WERI-Rb-1 (cell line): ENCODE results near the gene LMF2.

Experiments
- DNase-seq: peaks from one replicate; pipeline ENCODE4 v3.0.0-alpha.2; 2020
- H3K27ac ChIP-seq: fragments of 250-450 bp; sonication (Bioruptor Pico); 2 replicates; pipeline ENCODE4 v1.5.1; 2020; ENCODE audit warnings: mild to moderate bottlenecking, moderate library complexity
- H3K27me3 ChIP-seq: fragments of 250-450 bp; sonication (Bioruptor Pico); 2 replicates; pipeline ENCODE4 v1.5.1; 2021; ENCODE audit warnings: mild to moderate bottlenecking, low read depth, moderate library complexity; ENCODE audit not compliant: insufficient read depth, severe bottlenecking
- H3K36me3 ChIP-seq: fragments of 250-450 bp; sonication (Bioruptor Pico); 2 replicates; pipeline ENCODE4 v1.5.1; 2020; ENCODE audit warnings: mild to moderate bottlenecking, moderate library complexity
- H3K4me3 ChIP-seq: 2 replicates; pipeline ENCODE4 v1.5.1; 2011; ENCODE audit warnings: low read depth, mild to moderate bottlenecking, control low read depth, low read length
- H3K9me3 ChIP-seq: fragments of 250-450 bp; sonication (Bioruptor Pico); 2 replicates; pipeline ENCODE4 v1.5.1; 2021; ENCODE audit warnings: mild to moderate bottlenecking, moderate library complexity; ENCODE audit not compliant: severe bottlenecking
- CTCF ChIP-seq: IDR thresholded peaks from 2 replicates; pipeline ENCODE4 v1.5.1; 2011; ENCODE audit warnings: low read depth, mild to moderate bottlenecking, control low read depth, inconsistent platforms, low read length

The LMF2 gene

DNA sequence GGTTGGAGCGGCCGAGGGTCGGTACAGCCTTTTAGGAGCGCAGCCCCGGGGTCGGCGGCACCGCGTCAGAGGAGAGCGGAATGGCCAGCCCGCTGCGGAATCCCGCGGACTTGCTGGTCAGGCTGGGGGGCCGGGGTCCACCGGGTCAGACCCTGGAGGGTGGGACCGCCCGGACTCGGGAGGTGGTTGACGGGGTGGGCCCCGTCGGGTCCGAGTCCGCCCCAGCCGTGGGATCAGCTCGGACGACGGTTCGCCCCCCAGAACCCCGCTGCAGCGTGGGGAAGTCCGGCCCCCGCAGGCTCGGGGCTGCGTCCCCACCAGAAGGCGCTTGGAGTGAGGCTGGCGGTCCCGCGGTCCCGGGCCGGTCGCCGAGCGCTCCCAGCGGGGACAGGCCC, 26.5 kb downstream of the LMF2 start:
- H3K36me3 ChIP-seq, result no peaks in the 10 kb centered on the region
- H3K4me3 ChIP-seq, result no peak overlapping the region
- no peaks in the 10 kb centered on the region for H3K27me3 ChIP-seq
- no peak for DNase-seq
- H3K9me3 ChIP-seq, result peaks cover 5% of the 10 kb centered on the region
- TF ChIP-seq CTCF, result no peak
- no peak overlapping the region for H3K27ac ChIP-seq

DNA sequence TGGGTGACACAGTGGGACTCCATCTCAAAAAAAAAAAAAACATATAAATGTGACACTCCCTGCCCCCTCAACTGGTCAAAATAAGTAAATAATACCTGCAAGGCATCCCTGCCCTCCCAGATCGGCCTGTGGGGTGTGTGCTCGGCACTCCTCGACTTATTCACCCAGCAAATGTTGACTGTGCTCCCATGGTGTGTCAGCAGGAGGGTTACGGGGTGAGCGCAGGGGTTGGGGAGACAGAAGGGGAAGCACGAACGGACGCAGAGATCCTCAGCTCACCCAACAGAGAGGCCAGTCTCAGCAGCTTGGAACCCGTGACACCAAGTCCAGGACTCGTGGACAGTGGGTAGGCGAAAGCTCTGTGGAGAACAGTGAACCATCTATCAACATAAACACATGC, 27.8 kb downstream of the LMF2 start:
- Histone ChIP-seq H3K36me3 (no peaks in the 10 kb centered on the region), H3K27ac (no peak overlapping the region), H3K9me3 (peaks cover 5% of the 10 kb centered on the region), H3K4me3 (no peak overlapping the region), H3K27me3 (no peaks in the 10 kb centered on the region)
- DNase-seq, result no peak
- TF ChIP-seq CTCF, result no peak

DNA sequence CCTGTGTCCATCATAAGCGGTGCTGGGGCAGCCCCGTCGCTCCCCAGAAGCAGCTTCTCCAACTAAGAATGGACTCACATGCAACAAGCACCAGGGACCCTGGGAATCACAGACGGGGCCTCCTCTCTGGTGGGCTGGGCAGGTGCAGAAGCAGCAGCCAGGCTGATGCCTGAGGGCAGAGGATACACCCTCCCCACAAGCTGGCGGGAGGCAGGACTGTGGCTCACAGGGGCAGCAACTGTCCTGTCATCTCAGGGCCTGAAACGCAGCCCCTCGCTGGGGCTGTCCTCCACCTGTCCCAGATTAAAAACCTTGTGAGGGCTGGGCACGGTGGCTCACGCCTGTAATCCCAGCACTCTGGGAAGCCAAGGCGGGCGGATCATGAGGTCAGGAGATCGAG, 29.6 kb downstream of the LMF2 start:
- peaks cover 5% of the 10 kb centered on the region for H3K9me3 ChIP-seq
- no peaks in the 10 kb centered on the region for H3K36me3 ChIP-seq
- H3K4me3 ChIP-seq, result no peak overlapping the region
- H3K27me3 ChIP-seq, result no peaks in the 10 kb centered on the region
- no peak overlapping the region for H3K27ac ChIP-seq
- DNase-seq, result no peak
- no peak for TF ChIP-seq CTCF

- Histone ChIP-seq H3K27ac (peak overlapping the region; percentile 58), H3K36me3 (peaks cover 3% of the 10 kb centered on the region; the same call in 1 of the 2 replicates), H3K27me3 (no peaks in the 10 kb centered on the region), H3K9me3 (peaks cover 5% of the 10 kb centered on the region), H3K4me3 (no peak overlapping the region)
- no peak for DNase-seq
- TF ChIP-seq CTCF, result no peak
Observed at GRCh38 chr22:50476868-50477267, 30.6 kb downstream of the LMF2 start.

- H3K9me3 ChIP-seq, result no peaks in the 10 kb centered on the region
- peaks cover 3% of the 10 kb centered on the region; the same call in 1 of the 2 replicates for H3K36me3 ChIP-seq
- no peak for TF ChIP-seq CTCF
- DNase-seq, result no peak
- peak overlapping the region; percentile 81 for H3K27ac ChIP-seq
- H3K27me3 ChIP-seq, result no peaks in the 10 kb centered on the region
- H3K4me3 ChIP-seq, result peak overlapping the region; percentile 53
Observed at GRCh38 chr22:50475652-50476002, 31.9 kb downstream of the LMF2 start.
